GM23338 (cell line): ENCODE measurements around the gene TMEM123. TPM values are rescaled to one million over a fixed set of nuclear protein-coding genes. Genes with fewer than 3 reads are reported as not detected.

Source experiments
- ATAC-seq: fragments of 200-7000 bp; cut with Tn5 transposase; 3 replicates; pipeline ENCODE4 v1.9.1; 2020
- DNase-seq: peaks from one replicate; pipeline ENCODE4 v3.0.0-alpha.2; 2015; ENCODE audit warnings: low spot score
- H2AFZ ChIP-seq: fragments of 200-600 bp; sonication (generic); 2 replicates; pipeline ENCODE4 v1.8.0; 2016; ENCODE audit warnings: antibody characterized with exemption, mild to moderate bottlenecking, moderate library complexity
- H3F3A ChIP-seq: fragments of 200-600 bp; sonication (generic); replicated peaks from 2 replicates; pipeline ENCODE4 v1.8.0; 2017; ENCODE audit warnings: antibody characterized with exemption, mixed run types, low read depth
- H3K27ac ChIP-seq: fragments of 200-600 bp; sonication (generic); 2 replicates; pipeline ENCODE4 v1.6.1; 2016; ENCODE audit warnings: low read depth
- H3K27me3 ChIP-seq: fragments of 200-600 bp; sonication (generic); 2 replicates; pipeline ENCODE4 v1.8.0; 2016; ENCODE audit warnings: mild to moderate bottlenecking, mixed run types, moderate library complexity; ENCODE audit not compliant: insufficient read depth
- H3K36me3 ChIP-seq: fragments of 200-600 bp; sonication (generic); 2 replicates; pipeline ENCODE4 v1.8.0; 2016; ENCODE audit warnings: mild to moderate bottlenecking; ENCODE audit not compliant: insufficient read depth
- H3K4me1 ChIP-seq: fragments of 200-600 bp; sonication (generic); 2 replicates; pipeline ENCODE4 v1.8.0; 2016; ENCODE audit warnings: mild to moderate bottlenecking, moderate library complexity; ENCODE audit not compliant: insufficient read depth
- H3K4me2 ChIP-seq: fragments of 200-600 bp; sonication (generic); 2 replicates; pipeline ENCODE4 v1.7.1; 2017; ENCODE audit warnings: mixed run types
- H3K4me3 ChIP-seq: fragments of 200-600 bp; sonication (generic); 2 replicates; pipeline ENCODE4 v1.6.1; 2016; ENCODE audit warnings: mixed run types
- H3K79me2 ChIP-seq: fragments of 200-600 bp; sonication (generic); replicated peaks from 2 replicates; pipeline ENCODE4 v1.8.0; 2017; ENCODE audit warnings: mild to moderate bottlenecking; ENCODE audit not compliant: insufficient read depth
- H3K9me2 ChIP-seq: fragments of 200-600 bp; sonication (generic); 2 replicates; pipeline ENCODE4 v1.8.0; 2017; ENCODE audit not compliant: insufficient read depth
- H4K20me1 ChIP-seq: fragments of 200-600 bp; sonication (generic); replicated peaks from 2 replicates; pipeline ENCODE4 v1.8.0; 2017; ENCODE audit warnings: mild to moderate bottlenecking; ENCODE audit not compliant: insufficient read depth
- H3K27ac Mint-ChIP-seq: 2 replicates; pipeline ENCODE4 v1.8.0; 2020; ENCODE audit warnings: inconsistent platforms, mild to moderate bottlenecking, moderate library complexity, mixed read lengths
- H3K27me3 Mint-ChIP-seq: 3 replicates; pipeline ENCODE4 v1.8.0; 2022; ENCODE audit warnings: low read depth, mild to moderate bottlenecking, moderate library complexity, mixed read lengths, inconsistent platforms; ENCODE audit not compliant: insufficient read depth, poor library complexity
- H3K36me3 Mint-ChIP-seq: 3 replicates; pipeline ENCODE4 v1.8.0; 2021; ENCODE audit warnings: low read depth, mild to moderate bottlenecking, inconsistent platforms, moderate library complexity, mixed read lengths
- H3K4me1 Mint-ChIP-seq: 3 replicates; pipeline ENCODE4 v1.8.0; 2020; ENCODE audit warnings: mild to moderate bottlenecking, inconsistent platforms, mixed read lengths
- H3K4me3 Mint-ChIP-seq: 3 replicates; pipeline ENCODE4 v1.8.0; 2021; ENCODE audit warnings: moderate library complexity, mild to moderate bottlenecking, inconsistent platforms, mixed read lengths
- H3K9me3 Mint-ChIP-seq: 3 replicates; pipeline ENCODE4 v1.8.0; 2020; ENCODE audit warnings: moderate library complexity, mild to moderate bottlenecking, inconsistent platforms, mixed read lengths
- CREB1 ChIP-seq: fragments of 250-450 bp; sonication (Bioruptor Pico); IDR thresholded peaks from 2 replicates; pipeline ENCODE4 v1.5.0; 2020; ENCODE audit warnings: low read depth, mild to moderate bottlenecking, moderate library complexity
- EZH2 ChIP-seq: fragments of 200-600 bp; sonication (generic); IDR thresholded peaks from one replicate; pipeline ENCODE4 v1.8.0; 2017; ENCODE audit warnings: antibody characterized with exemption, mild to moderate bottlenecking, low read depth; ENCODE audit not compliant: unreplicated experiment
- EZH2phosphoT487 ChIP-seq: fragments of 200-600 bp; sonication (generic); IDR thresholded peaks from one replicate; pipeline ENCODE4 v1.8.1; 2018; ENCODE audit warnings: antibody characterized with exemption; ENCODE audit not compliant: unreplicated experiment
- JUNB ChIP-seq: IDR thresholded peaks from one replicate; pipeline ENCODE4 v1.6.1; 2016; ENCODE audit warnings: antibody characterized with exemption; ENCODE audit not compliant: unreplicated experiment
- NANOG ChIP-seq: IDR thresholded peaks from 2 replicates; pipeline ENCODE4 v1.6.1; 2016; ENCODE audit warnings: antibody characterized with exemption, borderline replicate concordance
- POLR2AphosphoS5 ChIP-seq: IDR thresholded peaks from 2 replicates; pipeline ENCODE4 v1.6.1; 2016; ENCODE audit warnings: antibody characterized with exemption, low read depth
- STAT1 ChIP-seq: IDR thresholded peaks from one replicate; pipeline ENCODE4 v1.6.1; 2016; ENCODE audit warnings: antibody characterized with exemption; ENCODE audit not compliant: unreplicated experiment
- ZNF114 ChIP-seq: fragments of 250-450 bp; sonication (Bioruptor Pico); IDR thresholded peaks from 2 replicates; pipeline ENCODE4 v1.5.0; 2020; ENCODE audit warnings: mild to moderate bottlenecking, moderate library complexity
- ZNF331 ChIP-seq: fragments of 250-450 bp; sonication (Bioruptor Pico); IDR thresholded peaks from 2 replicates; pipeline ENCODE4 v1.5.0; 2020; ENCODE audit warnings: low read depth, mild to moderate bottlenecking, moderate library complexity
- polyA plus RNA-seq: library from polyadenylated mRNA; unstranded; fragments of >200 nt; fragmentation: Nextera tagmentation; extraction: Ambion mirVana; gene quantifications from 2 replicates; pipeline ENCODE4 v1.2.1, GENCODE V29; 2016
- total RNA-seq: library from RNA; depleted of rRNA; stranded (reverse); fragments of >200 nt; shearing (Covaris generic); gene quantifications from 2 replicates; pipeline ENCODE4 v1.2.3, GENCODE V29; 2014
- TF ChIP-seq, protein P1 (sequence below): IDR thresholded peaks from 2 replicates; pipeline ENCODE4 v1.6.1; 2016; ENCODE audit warnings: antibody characterized with exemption
- TF ChIP-seq, protein P2 (sequence below): IDR thresholded peaks from one replicate; pipeline ENCODE4 v1.6.1; 2018; ENCODE audit warnings: antibody characterized with exemption; ENCODE audit not compliant: unreplicated experiment
- TF ChIP-seq, protein P3 (sequence below): fragments of 250-450 bp; sonication (Bioruptor Pico); IDR thresholded peaks from 2 replicates; pipeline ENCODE4 v1.5.0; 2020; ENCODE audit warnings: mild to moderate bottlenecking, moderate library complexity
- TF ChIP-seq, protein P4 (sequence below), 2 experiments: fragments of 200-600 bp in 1 of 2; sonication (generic) in 1 of 2; conservative IDR thresholded peaks; 2 replicates each; pipeline versions ENCODE4 v1.5.1 to v1.6.1; 2016 to 2017; ENCODE audit warnings: antibody characterized with exemption in 2 of 2, low read depth in 2 of 2, mild to moderate bottlenecking in 2 of 2, moderate library complexity in 1 of 2

TMEM123 gene
- total and polyA plus RNA-seq, 2 experiments from 2014 or later = 44.1 to 61.0 TPM

DNA sequence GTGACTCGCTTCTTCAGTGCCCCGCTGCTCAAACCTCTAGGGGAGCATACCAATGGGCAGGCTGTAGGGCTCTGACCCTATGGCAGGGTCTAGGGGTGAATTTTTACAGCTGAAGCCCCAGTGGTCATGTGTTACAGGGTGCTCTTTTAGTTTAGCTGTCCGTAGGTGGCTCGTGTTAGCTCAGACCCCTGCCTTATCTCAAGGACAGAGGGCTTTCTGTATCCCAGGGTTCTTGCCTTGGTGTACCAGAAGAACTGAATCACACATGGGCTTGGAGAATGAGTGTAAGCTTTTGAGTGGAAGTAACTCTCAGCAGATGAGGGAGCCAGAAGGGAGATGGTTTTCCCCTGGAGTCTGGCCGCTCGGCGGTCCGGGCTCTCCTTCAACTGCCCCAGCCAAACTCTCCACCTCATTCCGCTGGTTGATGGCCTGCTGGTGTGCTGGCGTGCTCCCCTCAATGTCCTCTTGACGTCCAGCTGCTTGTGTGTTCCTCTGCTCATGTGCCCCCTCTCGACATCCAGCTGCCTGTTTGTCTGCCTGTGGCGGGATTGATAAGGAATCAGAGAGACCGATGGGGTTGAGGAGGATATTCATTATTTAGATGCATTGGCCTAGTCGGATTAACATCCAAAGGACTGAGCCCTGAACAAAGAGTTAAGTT is 68.0 kb downstream of the TMEM123 start:
- Histone ChIP-seq H3K9me2 (no peaks in the 10 kb centered on the region), H3K4me2 (no peak overlapping the region), H4K20me1 (no peaks in the 10 kb centered on the region), H3K36me3 (no peaks in the 10 kb centered on the region), H2AFZ (no peak overlapping the region), H3K27ac (no peak overlapping the region), H3K79me2 (no peaks in the 10 kb centered on the region), H3K4me1 (no peaks in the 10 kb centered on the region), H3F3A (no peaks in the 10 kb centered on the region), H3K4me3 (no peak overlapping the region), H3K27me3 (no peaks in the 10 kb centered on the region)
- H3K36me3 Mint-ChIP-seq = peaks cover 12% of the 10 kb centered on the region; the same call in 2 of the 3 replicates
- no peaks in the 10 kb centered on the region for H3K9me3 Mint-ChIP-seq
- ATAC-seq (peak; percentile 67), DNase-seq (no peak)
- TF ChIP-seq ZNF331 (CRISPR knock-in tag) (no peak), NANOG (no peak), EZH2phosphoT487 (no peak), CREB1 (CRISPR knock-in tag) (no peak), JUNB (no peak), EZH2 (no peak), POLR2AphosphoS5 (no peak), ZNF114 (no peak), STAT1 (no peak)
- TF ChIP-seq, protein P1, sequence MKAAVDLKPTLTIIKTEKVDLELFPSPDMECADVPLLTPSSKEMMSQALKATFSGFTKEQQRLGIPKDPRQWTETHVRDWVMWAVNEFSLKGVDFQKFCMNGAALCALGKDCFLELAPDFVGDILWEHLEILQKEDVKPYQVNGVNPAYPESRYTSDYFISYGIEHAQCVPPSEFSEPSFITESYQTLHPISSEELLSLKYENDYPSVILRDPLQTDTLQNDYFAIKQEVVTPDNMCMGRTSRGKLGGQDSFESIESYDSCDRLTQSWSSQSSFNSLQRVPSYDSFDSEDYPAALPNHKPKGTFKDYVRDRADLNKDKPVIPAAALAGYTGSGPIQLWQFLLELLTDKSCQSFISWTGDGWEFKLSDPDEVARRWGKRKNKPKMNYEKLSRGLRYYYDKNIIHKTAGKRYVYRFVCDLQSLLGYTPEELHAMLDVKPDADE = no peak
- TF ChIP-seq, protein P2, sequence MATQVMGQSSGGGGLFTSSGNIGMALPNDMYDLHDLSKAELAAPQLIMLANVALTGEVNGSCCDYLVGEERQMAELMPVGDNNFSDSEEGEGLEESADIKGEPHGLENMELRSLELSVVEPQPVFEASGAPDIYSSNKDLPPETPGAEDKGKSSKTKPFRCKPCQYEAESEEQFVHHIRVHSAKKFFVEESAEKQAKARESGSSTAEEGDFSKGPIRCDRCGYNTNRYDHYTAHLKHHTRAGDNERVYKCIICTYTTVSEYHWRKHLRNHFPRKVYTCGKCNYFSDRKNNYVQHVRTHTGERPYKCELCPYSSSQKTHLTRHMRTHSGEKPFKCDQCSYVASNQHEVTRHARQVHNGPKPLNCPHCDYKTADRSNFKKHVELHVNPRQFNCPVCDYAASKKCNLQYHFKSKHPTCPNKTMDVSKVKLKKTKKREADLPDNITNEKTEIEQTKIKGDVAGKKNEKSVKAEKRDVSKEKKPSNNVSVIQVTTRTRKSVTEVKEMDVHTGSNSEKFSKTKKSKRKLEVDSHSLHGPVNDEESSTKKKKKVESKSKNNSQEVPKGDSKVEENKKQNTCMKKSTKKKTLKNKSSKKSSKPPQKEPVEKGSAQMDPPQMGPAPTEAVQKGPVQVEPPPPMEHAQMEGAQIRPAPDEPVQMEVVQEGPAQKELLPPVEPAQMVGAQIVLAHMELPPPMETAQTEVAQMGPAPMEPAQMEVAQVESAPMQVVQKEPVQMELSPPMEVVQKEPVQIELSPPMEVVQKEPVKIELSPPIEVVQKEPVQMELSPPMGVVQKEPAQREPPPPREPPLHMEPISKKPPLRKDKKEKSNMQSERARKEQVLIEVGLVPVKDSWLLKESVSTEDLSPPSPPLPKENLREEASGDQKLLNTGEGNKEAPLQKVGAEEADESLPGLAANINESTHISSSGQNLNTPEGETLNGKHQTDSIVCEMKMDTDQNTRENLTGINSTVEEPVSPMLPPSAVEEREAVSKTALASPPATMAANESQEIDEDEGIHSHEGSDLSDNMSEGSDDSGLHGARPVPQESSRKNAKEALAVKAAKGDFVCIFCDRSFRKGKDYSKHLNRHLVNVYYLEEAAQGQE = no peak
- TF ChIP-seq, protein P3, sequence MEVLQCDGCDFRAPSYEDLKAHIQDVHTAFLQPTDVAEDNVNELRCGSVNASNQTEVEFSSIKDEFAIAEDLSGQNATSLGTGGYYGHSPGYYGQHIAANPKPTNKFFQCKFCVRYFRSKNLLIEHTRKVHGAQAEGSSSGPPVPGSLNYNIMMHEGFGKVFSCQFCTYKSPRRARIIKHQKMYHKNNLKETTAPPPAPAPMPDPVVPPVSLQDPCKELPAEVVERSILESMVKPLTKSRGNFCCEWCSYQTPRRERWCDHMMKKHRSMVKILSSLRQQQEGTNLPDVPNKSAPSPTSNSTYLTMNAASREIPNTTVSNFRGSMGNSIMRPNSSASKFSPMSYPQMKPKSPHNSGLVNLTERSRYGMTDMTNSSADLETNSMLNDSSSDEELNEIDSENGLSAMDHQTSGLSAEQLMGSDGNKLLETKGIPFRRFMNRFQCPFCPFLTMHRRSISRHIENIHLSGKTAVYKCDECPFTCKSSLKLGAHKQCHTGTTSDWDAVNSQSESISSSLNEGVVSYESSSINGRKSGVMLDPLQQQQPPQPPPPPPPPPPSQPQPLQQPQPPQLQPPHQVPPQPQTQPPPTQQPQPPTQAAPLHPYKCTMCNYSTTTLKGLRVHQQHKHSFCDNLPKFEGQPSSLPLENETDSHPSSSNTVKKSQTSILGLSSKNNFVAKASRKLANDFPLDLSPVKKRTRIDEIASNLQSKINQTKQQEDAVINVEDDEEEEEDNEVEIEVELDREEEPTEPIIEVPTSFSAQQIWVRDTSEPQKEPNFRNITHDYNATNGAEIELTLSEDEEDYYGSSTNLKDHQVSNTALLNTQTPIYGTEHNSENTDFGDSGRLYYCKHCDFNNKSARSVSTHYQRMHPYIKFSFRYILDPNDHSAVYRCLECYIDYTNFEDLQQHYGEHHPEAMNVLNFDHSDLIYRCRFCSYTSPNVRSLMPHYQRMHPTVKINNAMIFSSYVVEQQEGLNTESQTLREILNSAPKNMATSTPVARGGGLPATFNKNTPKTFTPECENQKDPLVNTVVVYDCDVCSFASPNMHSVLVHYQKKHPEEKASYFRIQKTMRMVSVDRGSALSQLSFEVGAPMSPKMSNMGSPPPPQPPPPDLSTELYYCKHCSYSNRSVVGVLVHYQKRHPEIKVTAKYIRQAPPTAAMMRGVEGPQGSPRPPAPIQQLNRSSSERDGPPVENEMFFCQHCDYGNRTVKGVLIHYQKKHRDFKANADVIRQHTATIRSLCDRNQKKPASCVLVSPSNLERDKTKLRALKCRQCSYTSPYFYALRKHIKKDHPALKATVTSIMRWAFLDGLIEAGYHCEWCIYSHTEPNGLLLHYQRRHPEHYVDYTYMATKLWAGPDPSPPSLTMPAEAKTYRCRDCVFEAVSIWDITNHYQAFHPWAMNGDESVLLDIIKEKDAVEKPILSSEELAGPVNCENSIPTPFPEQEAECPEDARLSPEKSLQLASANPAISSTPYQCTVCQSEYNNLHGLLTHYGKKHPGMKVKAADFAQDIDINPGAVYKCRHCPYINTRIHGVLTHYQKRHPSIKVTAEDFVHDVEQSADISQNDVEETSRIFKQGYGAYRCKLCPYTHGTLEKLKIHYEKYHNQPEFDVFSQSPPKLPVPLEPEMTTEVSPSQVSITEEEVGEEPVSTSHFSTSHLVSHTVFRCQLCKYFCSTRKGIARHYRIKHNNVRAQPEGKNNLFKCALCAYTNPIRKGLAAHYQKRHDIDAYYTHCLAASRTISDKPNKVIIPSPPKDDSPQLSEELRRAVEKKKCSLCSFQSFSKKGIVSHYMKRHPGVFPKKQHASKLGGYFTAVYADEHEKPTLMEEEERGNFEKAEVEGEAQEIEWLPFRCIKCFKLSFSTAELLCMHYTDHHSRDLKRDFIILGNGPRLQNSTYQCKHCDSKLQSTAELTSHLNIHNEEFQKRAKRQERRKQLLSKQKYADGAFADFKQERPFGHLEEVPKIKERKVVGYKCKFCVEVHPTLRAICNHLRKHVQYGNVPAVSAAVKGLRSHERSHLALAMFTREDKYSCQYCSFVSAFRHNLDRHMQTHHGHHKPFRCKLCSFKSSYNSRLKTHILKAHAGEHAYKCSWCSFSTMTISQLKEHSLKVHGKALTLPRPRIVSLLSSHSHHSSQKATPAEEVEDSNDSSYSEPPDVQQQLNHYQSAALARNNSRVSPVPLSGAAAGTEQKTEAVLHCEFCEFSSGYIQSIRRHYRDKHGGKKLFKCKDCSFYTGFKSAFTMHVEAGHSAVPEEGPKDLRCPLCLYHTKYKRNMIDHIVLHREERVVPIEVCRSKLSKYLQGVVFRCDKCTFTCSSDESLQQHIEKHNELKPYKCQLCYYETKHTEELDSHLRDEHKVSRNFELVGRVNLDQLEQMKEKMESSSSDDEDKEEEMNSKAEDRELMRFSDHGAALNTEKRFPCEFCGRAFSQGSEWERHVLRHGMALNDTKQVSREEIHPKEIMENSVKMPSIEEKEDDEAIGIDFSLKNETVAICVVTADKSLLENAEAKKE (CRISPR knock-in tag) = no peak
- TF ChIP-seq, protein P4, sequence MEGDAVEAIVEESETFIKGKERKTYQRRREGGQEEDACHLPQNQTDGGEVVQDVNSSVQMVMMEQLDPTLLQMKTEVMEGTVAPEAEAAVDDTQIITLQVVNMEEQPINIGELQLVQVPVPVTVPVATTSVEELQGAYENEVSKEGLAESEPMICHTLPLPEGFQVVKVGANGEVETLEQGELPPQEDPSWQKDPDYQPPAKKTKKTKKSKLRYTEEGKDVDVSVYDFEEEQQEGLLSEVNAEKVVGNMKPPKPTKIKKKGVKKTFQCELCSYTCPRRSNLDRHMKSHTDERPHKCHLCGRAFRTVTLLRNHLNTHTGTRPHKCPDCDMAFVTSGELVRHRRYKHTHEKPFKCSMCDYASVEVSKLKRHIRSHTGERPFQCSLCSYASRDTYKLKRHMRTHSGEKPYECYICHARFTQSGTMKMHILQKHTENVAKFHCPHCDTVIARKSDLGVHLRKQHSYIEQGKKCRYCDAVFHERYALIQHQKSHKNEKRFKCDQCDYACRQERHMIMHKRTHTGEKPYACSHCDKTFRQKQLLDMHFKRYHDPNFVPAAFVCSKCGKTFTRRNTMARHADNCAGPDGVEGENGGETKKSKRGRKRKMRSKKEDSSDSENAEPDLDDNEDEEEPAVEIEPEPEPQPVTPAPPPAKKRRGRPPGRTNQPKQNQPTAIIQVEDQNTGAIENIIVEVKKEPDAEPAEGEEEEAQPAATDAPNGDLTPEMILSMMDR (conservative IDR thresholded peaks at IDR 0.05; ENCODE audit: low read depth in 2 of 2) = no peak
- H3K4me3 Mint-ChIP-seq = no peak overlapping the region
- H3K27ac Mint-ChIP-seq = no peak overlapping the region
- H3K27me3 Mint-ChIP-seq = peaks cover 5% of the 10 kb centered on the region
- H3K4me1 Mint-ChIP-seq = peaks cover 18% of the 10 kb centered on the region
